HEK293 (cell line): ENCODE measurements around the gene SBF1.

Experiments
- CTCF ChIA-PET: fragments of 350-600 bp; formaldehyde crosslinking; extraction: SDS; loops from one replicate; lab custom pipeline; 2021; ENCODE audit warnings: antibody characterized with exemption; lab: Yijun Ruan, JAX
- POLR2A ChIA-PET: fragments of 300-600 bp; formaldehyde crosslinking; extraction: SDS; loops from one replicate; lab custom pipeline; 2020; ENCODE audit warnings: antibody characterized with exemption, inconsistent platforms; lab: Yijun Ruan, JAX
- H3K27ac ChIP-seq: fragments of 200-500 bp; sonication (Bioruptor generic); 2 replicates; pipeline ENCODE4 v1.5.1; 2014; ENCODE audit warnings: low read depth, low read length, control low read depth, inconsistent platforms; ENCODE audit errors: extremely low read depth
- H3K36me3 ChIP-seq, 2 experiments: fragments of 200-500 bp in 1 of 2; sonication (Bioruptor generic) in 1 of 2; 1 replicate in 1 of 2; 2 replicates in 1 of 2; pipeline ENCODE4 v1.5.1; 2014 to 2017; ENCODE audit warnings: inconsistent platforms in 2 of 2, low read length in 2 of 2; ENCODE audit not compliant: control insufficient read depth in 2 of 2, insufficient read depth in 1 of 2
- H3K4me1 ChIP-seq: fragments of 200-500 bp; sonication (Bioruptor generic); 2 replicates; pipeline ENCODE4 v1.5.1; 2014; ENCODE audit warnings: mild to moderate bottlenecking, low read length, inconsistent platforms; ENCODE audit not compliant: control insufficient read depth, insufficient read depth
- H3K4me3 ChIP-seq: 2 replicates; pipeline ENCODE4 v1.5.1; 2011; ENCODE audit warnings: low read depth, mild to moderate bottlenecking, control low read depth, low read length, moderate library complexity
- H3K9me3 ChIP-seq: fragments of 200-500 bp; sonication (Bioruptor generic); 2 replicates; pipeline ENCODE4 v1.5.1; 2014; ENCODE audit warnings: low read depth, low read length, inconsistent platforms; ENCODE audit not compliant: control insufficient read depth, insufficient read depth
- GFI1B ChIP-seq: fragments of 450-650 bp; formaldehyde crosslinking; IDR thresholded peaks from 2 replicates; pipeline ENCODE4 v1.5.1; 2016; ENCODE audit warnings: missing biosample characterization, missing genetic modification characterization
- KLF1 ChIP-seq: fragments of 450-650 bp; formaldehyde crosslinking; IDR thresholded peaks from 2 replicates; pipeline ENCODE4 v1.5.1; 2016; ENCODE audit warnings: missing biosample characterization, missing genetic modification characterization
- KLF16 ChIP-seq: fragments of 450-650 bp; formaldehyde crosslinking; IDR thresholded peaks from 2 replicates; pipeline ENCODE4 v1.5.1; 2017; ENCODE audit warnings: missing biosample characterization, missing genetic modification characterization
- SCRT1 ChIP-seq: fragments of 450-650 bp; formaldehyde crosslinking; IDR thresholded peaks from 2 replicates; pipeline ENCODE4 v1.5.1; 2016; ENCODE audit warnings: missing biosample characterization, missing genetic modification characterization, borderline replicate concordance
- SP2 ChIP-seq: fragments of 450-650 bp; formaldehyde crosslinking; IDR thresholded peaks from 2 replicates; pipeline ENCODE4 v1.5.1; 2016; ENCODE audit warnings: missing biosample characterization, missing genetic modification characterization
- ZBTB8A ChIP-seq: fragments of 450-650 bp; formaldehyde crosslinking; IDR thresholded peaks from 2 replicates; pipeline ENCODE4 v1.5.1; 2016; ENCODE audit warnings: missing biosample characterization, missing genetic modification characterization
- ZEB2 ChIP-seq: fragments of 450-650 bp; formaldehyde crosslinking; IDR thresholded peaks from 2 replicates; pipeline ENCODE4 v1.5.1; 2016; ENCODE audit warnings: missing biosample characterization, missing genetic modification characterization
- ZNF121 ChIP-seq: fragments of 450-650 bp; formaldehyde crosslinking; IDR thresholded peaks from 2 replicates; pipeline ENCODE4 v1.5.1; 2016; ENCODE audit warnings: missing biosample characterization, missing genetic modification characterization
- ZNF140 ChIP-seq: fragments of 450-650 bp; formaldehyde crosslinking; IDR thresholded peaks from 2 replicates; pipeline ENCODE4 v1.5.1; 2016; ENCODE audit warnings: missing biosample characterization, missing genetic modification characterization
- ZNF19 ChIP-seq: fragments of 450-650 bp; formaldehyde crosslinking; IDR thresholded peaks from 2 replicates; pipeline ENCODE4; 2016; ENCODE audit warnings: missing biosample characterization, missing genetic modification characterization, low read depth
- ZNF211 ChIP-seq: fragments of 450-650 bp; formaldehyde crosslinking; IDR thresholded peaks from 2 replicates; pipeline ENCODE4 v1.5.1; 2016; ENCODE audit warnings: low read depth, missing biosample characterization, missing genetic modification characterization
- ZNF239 ChIP-seq: fragments of 450-650 bp; formaldehyde crosslinking; IDR thresholded peaks from 2 replicates; pipeline ENCODE4 v1.5.1; 2016; ENCODE audit warnings: missing biosample characterization, missing genetic modification characterization
- ZNF24 ChIP-seq: fragments of 450-650 bp; formaldehyde crosslinking; IDR thresholded peaks from 2 replicates; pipeline ENCODE4 v1.5.1; 2016; ENCODE audit warnings: missing biosample characterization, missing genetic modification characterization
- ZNF350 ChIP-seq: fragments of 450-650 bp; formaldehyde crosslinking; IDR thresholded peaks from 2 replicates; pipeline ENCODE4 v1.5.0; 2017; ENCODE audit warnings: missing biosample characterization, mild to moderate bottlenecking, missing genetic modification characterization
- ZNF501 ChIP-seq: fragments of 450-650 bp; formaldehyde crosslinking; IDR thresholded peaks from 2 replicates; pipeline ENCODE4 v1.5.1; 2016; ENCODE audit warnings: missing biosample characterization, missing genetic modification characterization
- ZNF514 ChIP-seq: fragments of 450-650 bp; formaldehyde crosslinking; IDR thresholded peaks from 2 replicates; pipeline ENCODE4 v1.5.1; 2016; ENCODE audit warnings: missing biosample characterization, missing genetic modification characterization
- ZNF623 ChIP-seq: fragments of 450-650 bp; formaldehyde crosslinking; IDR thresholded peaks from 2 replicates; pipeline ENCODE4 v1.5.1; 2016; ENCODE audit warnings: missing biosample characterization, missing genetic modification characterization
- ZNF639 ChIP-seq: fragments of 450-650 bp; formaldehyde crosslinking; IDR thresholded peaks from 2 replicates; pipeline ENCODE4 v1.5.1; 2016; ENCODE audit warnings: missing biosample characterization, missing genetic modification characterization
- ZNF660 ChIP-seq: fragments of 450-650 bp; IDR thresholded peaks from 2 replicates; pipeline ENCODE4 v1.5.1; 2018; ENCODE audit warnings: missing biosample characterization, mild to moderate bottlenecking, missing genetic modification characterization
- ZNF677 ChIP-seq: fragments of 450-650 bp; IDR thresholded peaks from 2 replicates; pipeline ENCODE4 v1.5.0; 2018; ENCODE audit warnings: missing biosample characterization, mild to moderate bottlenecking, missing genetic modification characterization, moderate library complexity
- TF ChIP-seq, protein P1 (sequence below): fragments of 450-650 bp; formaldehyde crosslinking; IDR thresholded peaks from 2 replicates; pipeline ENCODE4 v1.5.1; 2016; ENCODE audit warnings: missing biosample characterization, missing genetic modification characterization
- TF ChIP-seq, protein P2 (sequence below): fragments of 450-650 bp; formaldehyde crosslinking; IDR thresholded peaks from 2 replicates; pipeline ENCODE4 v1.5.1; 2016; ENCODE audit warnings: missing biosample characterization, missing genetic modification characterization
- TF ChIP-seq, protein P3 (sequence below): fragments of 450-650 bp; IDR thresholded peaks from 2 replicates; pipeline ENCODE4 v1.5.1; 2018; ENCODE audit warnings: missing biosample characterization, mild to moderate bottlenecking, missing genetic modification characterization

SBF1 gene

DNA sequence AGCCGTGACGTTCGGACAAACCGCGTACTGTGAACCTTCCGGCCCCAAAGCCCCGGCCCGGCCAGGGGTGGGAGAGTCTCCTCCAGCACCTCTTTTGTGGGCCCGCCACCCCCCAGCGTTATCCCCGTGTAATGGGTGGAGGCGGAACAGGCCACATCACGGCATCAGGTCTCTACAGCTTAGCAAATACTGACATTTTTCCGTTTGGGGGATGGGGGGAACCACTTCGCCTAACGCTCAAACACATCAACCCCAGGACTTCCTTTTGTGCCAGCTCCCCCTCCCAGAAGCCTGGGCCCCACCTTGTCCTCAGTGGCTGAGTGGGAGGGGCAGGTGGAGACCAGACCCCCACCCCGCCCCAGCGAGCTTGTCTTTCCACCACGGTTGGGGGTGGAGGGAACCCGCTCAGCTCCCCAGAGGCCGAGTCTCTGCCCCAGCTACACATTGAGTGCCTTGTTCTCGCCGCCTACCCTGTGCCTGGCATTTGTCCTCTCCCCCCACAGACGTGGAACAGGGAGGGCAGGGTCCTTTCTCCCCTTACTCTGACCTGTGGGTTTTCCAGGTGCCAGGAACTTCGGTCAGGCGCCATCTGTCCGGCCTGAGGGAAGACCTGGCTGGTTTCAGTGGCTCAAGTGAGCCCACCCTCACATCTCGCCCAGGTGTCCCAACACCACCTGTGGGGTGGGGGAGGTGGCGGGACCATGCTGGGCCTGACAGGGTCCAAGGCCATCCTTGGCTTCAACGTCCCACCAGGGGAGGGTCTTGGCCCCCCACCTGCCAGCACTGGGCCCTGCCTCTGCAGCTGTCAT, 29.6 kb downstream of the SBF1 start (continued):
- TF ChIP-seq, protein P1, sequence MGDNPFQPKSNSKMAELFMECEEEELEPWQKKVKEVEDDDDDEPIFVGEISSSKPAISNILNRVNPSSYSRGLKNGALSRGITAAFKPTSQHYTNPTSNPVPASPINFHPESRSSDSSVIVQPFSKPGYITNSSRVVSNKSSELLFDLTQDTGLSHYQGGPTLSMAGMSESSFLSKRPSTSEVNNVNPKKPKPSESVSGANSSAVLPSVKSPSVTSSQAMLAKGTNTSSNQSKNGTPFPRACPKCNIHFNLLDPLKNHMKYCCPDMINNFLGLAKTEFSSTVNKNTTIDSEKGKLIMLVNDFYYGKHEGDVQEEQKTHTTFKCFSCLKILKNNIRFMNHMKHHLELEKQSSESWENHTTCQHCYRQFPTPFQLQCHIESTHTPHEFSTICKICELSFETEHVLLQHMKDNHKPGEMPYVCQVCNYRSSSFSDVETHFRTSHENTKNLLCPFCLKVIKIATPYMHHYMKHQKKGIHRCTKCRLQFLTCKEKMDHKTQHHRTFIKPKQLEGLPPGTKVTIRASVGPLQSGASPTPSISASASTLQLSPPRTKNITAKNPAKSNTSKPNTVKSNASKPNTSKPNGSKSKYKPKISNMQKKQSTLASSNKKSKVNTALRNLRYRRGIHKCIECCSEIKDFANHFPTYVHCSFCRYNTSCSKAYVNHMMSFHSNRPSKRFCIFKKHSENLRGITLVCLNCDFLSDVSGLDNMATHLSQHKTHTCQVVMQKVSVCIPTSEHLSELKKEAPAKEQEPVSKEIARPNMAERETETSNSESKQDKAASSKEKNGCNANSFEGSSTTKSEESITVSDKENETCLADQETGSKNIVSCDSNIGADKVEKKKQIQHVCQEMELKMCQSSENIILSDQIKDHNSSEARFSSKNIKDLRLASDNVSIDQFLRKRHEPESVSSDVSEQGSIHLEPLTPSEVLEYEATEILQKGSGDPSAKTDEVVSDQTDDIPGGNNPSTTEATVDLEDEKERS (tag by site-specific recombination) = no peak
- TF ChIP-seq KLF16 (no peak), ZNF239 (tag by site-specific recombination) (no peak), KLF1 (peak; percentile 65), ZNF623 (tag by site-specific recombination) (no peak), ZBTB8A (tag by site-specific recombination) (0 out of 2 replicates have a peak, but pooled peaks have one; percentile 4), ZNF501 (no peak), ZNF514 (tag by site-specific recombination) (no peak), SCRT1 (tag by site-specific recombination) (peak; percentile 67; the same call in 1 of the 2 replicates), ZNF211 (no peak), SP2 (tag by site-specific recombination) (0 out of 2 replicates have a peak, but pooled peaks have one; percentile 8), ZNF24 (tag by site-specific recombination) (no peak), ZNF350 (tag by site-specific recombination) (no peak), ZNF639 (tag by site-specific recombination) (no peak), ZNF677 (tag by site-specific recombination) (no peak), ZNF19 (tag by site-specific recombination) (no peak), ZEB2 (tag by site-specific recombination) (0 out of 2 replicates have a peak, but pooled peaks have one; percentile 63), ZNF140 (tag by site-specific recombination) (no peak)
- TF ChIP-seq, protein P2, sequence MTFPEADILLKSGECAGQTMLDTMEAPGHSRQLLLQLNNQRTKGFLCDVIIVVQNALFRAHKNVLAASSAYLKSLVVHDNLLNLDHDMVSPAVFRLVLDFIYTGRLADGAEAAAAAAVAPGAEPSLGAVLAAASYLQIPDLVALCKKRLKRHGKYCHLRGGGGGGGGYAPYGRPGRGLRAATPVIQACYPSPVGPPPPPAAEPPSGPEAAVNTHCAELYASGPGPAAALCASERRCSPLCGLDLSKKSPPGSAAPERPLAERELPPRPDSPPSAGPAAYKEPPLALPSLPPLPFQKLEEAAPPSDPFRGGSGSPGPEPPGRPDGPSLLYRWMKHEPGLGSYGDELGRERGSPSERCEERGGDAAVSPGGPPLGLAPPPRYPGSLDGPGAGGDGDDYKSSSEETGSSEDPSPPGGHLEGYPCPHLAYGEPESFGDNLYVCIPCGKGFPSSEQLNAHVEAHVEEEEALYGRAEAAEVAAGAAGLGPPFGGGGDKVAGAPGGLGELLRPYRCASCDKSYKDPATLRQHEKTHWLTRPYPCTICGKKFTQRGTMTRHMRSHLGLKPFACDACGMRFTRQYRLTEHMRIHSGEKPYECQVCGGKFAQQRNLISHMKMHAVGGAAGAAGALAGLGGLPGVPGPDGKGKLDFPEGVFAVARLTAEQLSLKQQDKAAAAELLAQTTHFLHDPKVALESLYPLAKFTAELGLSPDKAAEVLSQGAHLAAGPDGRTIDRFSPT (tag by site-specific recombination) = no peak
- TF ChIP-seq, all 188 proteins: peak for 16

GRCh38 chr22:50444663-50445062, 30.2 kb downstream of the SBF1 start:
- Histone ChIP-seq H3K9me3 (no peaks in the 10 kb centered on the region), H3K27ac (peak overlapping the region; percentile 43), H3K36me3 (peaks cover 6 to 88% of the 10 kb centered on the region in 2 experiments; a peak in 2 of 3 replicates), H3K4me1 (no peaks in the 10 kb centered on the region; the same call in 1 of the 2 replicates), H3K4me3 (no peak overlapping the region)
- POLR2A ChIA-PET = interaction anchor here (1.0 to 3.0 kb wide), 8 partner anchors 9 to 194 kb away, joined by 3 to 12 read pairs (median 4); partner anchors contain the start of genes HDAC10, LMF2, NCAPH2 and SCO2
- CTCF ChIA-PET = interaction anchor here (0.5 to 1.1 kb wide), 4 partner anchors 54 to 175 kb away, joined by 3 read pairs; no protein-coding TSS in a partner anchor
- TF ChIP-seq, protein P3, sequence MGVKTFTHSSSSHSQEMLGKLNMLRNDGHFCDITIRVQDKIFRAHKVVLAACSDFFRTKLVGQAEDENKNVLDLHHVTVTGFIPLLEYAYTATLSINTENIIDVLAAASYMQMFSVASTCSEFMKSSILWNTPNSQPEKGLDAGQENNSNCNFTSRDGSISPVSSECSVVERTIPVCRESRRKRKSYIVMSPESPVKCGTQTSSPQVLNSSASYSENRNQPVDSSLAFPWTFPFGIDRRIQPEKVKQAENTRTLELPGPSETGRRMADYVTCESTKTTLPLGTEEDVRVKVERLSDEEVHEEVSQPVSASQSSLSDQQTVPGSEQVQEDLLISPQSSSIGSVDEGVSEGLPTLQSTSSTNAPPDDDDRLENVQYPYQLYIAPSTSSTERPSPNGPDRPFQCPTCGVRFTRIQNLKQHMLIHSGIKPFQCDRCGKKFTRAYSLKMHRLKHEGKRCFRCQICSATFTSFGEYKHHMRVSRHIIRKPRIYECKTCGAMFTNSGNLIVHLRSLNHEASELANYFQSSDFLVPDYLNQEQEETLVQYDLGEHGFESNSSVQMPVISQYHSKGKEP (tag by site-specific recombination) = 0 out of 2 replicates have a peak, but pooled peaks have one; percentile 59
- TF ChIP-seq ZNF660 (tag by site-specific recombination) = no peak
- TF ChIP-seq, protein P2 (tag by site-specific recombination) = peak; percentile 36; the same call in 1 of the 2 replicates
- TF ChIP-seq GFI1B (tag by site-specific recombination) = no peak
- no peak for TF ChIP-seq ZNF121 (tag by site-specific recombination)
